ENCODE measurements around the gene SRD5A1. TPM values are rescaled to one million over a fixed set of nuclear protein-coding genes. Genes with fewer than 3 reads are reported as not detected.

SRD5A1 gene
- polyA plus RNA-seq, 1 experiment = 20.7 TPM

DNA sequence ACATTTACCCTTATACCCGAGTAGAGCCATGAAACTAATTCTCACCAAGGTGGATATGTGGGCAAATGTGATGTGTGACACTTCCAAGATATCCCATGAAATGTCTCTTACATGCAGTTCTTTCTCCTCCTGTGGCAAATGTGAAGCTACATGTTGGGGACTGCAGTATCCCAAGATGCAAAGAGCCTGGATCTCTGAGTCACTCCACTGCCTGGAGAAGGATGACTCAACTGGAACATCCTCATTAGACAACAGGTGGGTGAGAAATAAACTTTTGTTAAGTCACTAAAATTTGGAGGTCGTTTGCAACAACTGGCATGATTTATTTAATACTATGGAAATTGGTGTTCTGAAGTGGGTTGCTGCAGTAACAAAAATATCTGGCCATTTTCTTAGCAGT, 43.5 kb downstream of the SRD5A1 start:
- no peak overlapping the region for H3K27ac ChIP-seq (ENCODE audit: low read depth, low read length)
- TF ChIP-seq, protein P1, sequence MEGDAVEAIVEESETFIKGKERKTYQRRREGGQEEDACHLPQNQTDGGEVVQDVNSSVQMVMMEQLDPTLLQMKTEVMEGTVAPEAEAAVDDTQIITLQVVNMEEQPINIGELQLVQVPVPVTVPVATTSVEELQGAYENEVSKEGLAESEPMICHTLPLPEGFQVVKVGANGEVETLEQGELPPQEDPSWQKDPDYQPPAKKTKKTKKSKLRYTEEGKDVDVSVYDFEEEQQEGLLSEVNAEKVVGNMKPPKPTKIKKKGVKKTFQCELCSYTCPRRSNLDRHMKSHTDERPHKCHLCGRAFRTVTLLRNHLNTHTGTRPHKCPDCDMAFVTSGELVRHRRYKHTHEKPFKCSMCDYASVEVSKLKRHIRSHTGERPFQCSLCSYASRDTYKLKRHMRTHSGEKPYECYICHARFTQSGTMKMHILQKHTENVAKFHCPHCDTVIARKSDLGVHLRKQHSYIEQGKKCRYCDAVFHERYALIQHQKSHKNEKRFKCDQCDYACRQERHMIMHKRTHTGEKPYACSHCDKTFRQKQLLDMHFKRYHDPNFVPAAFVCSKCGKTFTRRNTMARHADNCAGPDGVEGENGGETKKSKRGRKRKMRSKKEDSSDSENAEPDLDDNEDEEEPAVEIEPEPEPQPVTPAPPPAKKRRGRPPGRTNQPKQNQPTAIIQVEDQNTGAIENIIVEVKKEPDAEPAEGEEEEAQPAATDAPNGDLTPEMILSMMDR (IDR thresholded peaks at IDR 0.05; ENCODE audit: low read depth, low read length) = no peak
- CTCF ChIA-PET = no interaction called here
- H3K9me3 ChIP-seq (ENCODE audit: control insufficient read depth, insufficient read depth, low read length) = no peaks in the 10 kb centered on the region
- H3K27me3 ChIP-seq (ENCODE audit: control insufficient read depth, insufficient read depth, low read length) = no peaks in the 10 kb centered on the region
- DNase-seq (ENCODE audit: low read depth, low spot score) = no peak
- POLR2A ChIA-PET = no interaction called here
- no peak overlapping the region for H3K4me3 ChIP-seq (ENCODE audit: low read depth, low read length)

DNA sequence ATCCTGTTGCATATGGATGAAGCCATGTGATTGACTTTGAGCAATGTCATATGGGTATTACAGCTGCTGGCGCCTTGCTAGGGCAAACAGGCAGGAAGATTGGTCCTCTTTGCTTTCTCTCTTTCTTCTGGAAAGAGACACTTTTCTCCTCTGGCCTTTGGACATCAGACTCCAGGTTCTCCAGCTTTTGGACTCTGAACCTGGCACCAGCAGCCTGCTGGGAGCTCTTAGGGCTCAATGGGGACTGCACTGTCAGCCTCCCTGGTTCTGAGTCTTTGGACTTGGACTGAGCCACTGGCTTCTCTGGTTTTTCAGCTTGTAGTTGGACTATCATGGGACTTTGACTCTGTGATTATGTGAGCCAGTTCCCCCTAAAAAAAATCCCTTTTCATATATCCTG, 45.1 kb downstream of the SRD5A1 start:
- Histone ChIP-seq H3K9me3 (ENCODE audit: control insufficient read depth, insufficient read depth, low read length) (no peaks in the 10 kb centered on the region), H3K27me3 (ENCODE audit: control insufficient read depth, insufficient read depth, low read length) (no peaks in the 10 kb centered on the region), H3K27ac (ENCODE audit: low read depth, low read length) (no peak overlapping the region), H3K4me3 (ENCODE audit: low read depth, low read length) (no peak overlapping the region)
- TF ChIP-seq, protein P1 (IDR thresholded peaks at IDR 0.05; ENCODE audit: low read depth, low read length) = no peak
- ChIA-PET CTCF (no interaction called here), POLR2A (no interaction called here)
- no peak for DNase-seq (ENCODE audit: low read depth, low spot score)

DNA sequence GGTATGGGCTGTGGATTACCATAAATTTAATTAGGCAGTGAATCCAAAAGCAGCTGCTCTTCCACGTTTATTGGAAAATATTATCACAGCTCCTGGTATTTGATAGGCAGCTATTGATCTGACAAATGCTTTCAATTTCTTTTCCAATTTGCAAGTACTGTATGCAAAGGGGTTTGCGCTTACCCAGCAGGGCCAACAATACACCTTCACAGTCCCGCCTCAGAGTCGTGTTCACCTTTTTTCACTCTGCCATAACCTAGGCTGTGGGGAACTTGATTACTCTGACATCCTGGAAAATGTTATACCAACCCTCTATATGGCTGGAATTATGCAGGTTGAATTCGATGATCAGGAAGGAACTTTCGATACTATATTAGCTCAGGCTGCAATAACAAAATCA, 47.7 kb downstream of the SRD5A1 start:
- TF ChIP-seq, protein P1 (IDR thresholded peaks at IDR 0.05; ENCODE audit: low read depth, low read length) = no peak
- no peaks in the 10 kb centered on the region for H3K9me3 ChIP-seq (ENCODE audit: control insufficient read depth, insufficient read depth, low read length)
- CTCF ChIA-PET = no interaction called here
- H3K27ac ChIP-seq (ENCODE audit: low read depth, low read length) = no peak overlapping the region
- no peak overlapping the region for H3K4me3 ChIP-seq (ENCODE audit: low read depth, low read length)
- H3K27me3 ChIP-seq (ENCODE audit: control insufficient read depth, insufficient read depth, low read length) = no peaks in the 10 kb centered on the region
- POLR2A ChIA-PET = no interaction called here
- no peak for DNase-seq (ENCODE audit: low read depth, low spot score)

DNA sequence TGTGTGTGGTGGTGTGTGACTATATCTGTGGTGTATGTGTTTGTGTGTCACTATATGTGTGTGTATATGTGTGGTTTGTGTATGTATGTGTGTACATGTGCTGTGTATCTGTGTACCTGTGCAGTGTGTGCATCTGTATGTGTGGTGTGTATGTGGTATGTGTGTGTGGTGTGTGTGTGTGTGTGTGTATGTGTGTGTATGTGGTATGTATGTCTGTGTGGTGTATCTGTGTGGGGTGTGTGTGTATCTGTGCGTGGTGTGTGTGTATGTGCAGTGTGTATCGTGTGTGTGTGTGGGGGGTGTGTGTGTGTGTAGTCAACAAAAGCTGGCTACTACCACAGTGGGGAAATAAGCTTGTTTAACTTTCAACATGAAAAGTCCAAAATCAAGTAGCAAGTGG, 48.4 kb downstream of the SRD5A1 start:
- Histone ChIP-seq H3K9me3 (ENCODE audit: control insufficient read depth, insufficient read depth, low read length) (no peaks in the 10 kb centered on the region), H3K27me3 (ENCODE audit: control insufficient read depth, insufficient read depth, low read length) (no peaks in the 10 kb centered on the region), H3K4me3 (ENCODE audit: low read depth, low read length) (no peak overlapping the region), H3K27ac (ENCODE audit: low read depth, low read length) (no peak overlapping the region)
- TF ChIP-seq, protein P1 (IDR thresholded peaks at IDR 0.05; ENCODE audit: low read depth, low read length) = no peak
- ChIA-PET CTCF (no interaction called here), POLR2A (no interaction called here)
- DNase-seq (ENCODE audit: low read depth, low spot score) = no peak

DNA sequence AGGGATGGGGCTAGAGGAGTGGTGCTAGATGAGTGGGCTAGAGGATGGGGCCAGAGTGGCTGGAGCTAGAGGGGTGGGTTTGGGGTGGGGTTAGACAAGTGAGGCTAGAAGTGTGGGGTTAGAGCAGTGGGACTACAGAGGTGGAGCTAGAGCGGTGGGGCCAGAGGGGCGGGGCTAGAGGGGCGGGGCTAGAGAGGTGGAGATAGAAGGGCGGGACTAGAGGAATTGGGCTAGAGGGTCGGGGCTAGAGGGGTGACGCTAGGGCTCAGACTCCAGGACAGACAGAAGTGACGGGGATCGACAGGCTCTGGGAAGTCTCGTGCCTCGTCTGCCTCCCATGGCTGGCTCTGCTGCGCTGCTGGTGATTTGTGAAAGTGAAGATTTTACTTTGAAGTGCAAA, 49.0 kb downstream of the SRD5A1 start:
- ChIA-PET POLR2A (no interaction called here), CTCF (no interaction called here)
- H3K27ac ChIP-seq (ENCODE audit: low read depth, low read length) = no peak overlapping the region
- no peaks in the 10 kb centered on the region for H3K9me3 ChIP-seq (ENCODE audit: control insufficient read depth, insufficient read depth, low read length)
- TF ChIP-seq, protein P1 (IDR thresholded peaks at IDR 0.05; ENCODE audit: low read depth, low read length) = no peak
- H3K4me3 ChIP-seq (ENCODE audit: low read depth, low read length) = no peak overlapping the region
- no peaks in the 10 kb centered on the region for H3K27me3 ChIP-seq (ENCODE audit: control insufficient read depth, insufficient read depth, low read length)
- no peak for DNase-seq (ENCODE audit: low read depth, low spot score)

All from AG04450 (cell line).